SU-DHL-6 (cell line): ENCODE measurements around the gene PCF11.

Experiments used
- H2AFZ ChIP-seq: fragments of 200-600 bp; sonication (generic); 2 replicates; pipeline ENCODE4 v1.6.1; 2014; ENCODE audit warnings: low read depth, mild to moderate bottlenecking, moderate library complexity, mixed read lengths, antibody characterized with exemption, low read length; ENCODE audit not compliant: severe bottlenecking
- H3F3A ChIP-seq: fragments of 200-600 bp; shearing (Covaris generic); 2 replicates; pipeline ENCODE4 v1.6.0; 2016; ENCODE audit warnings: antibody characterized with exemption, mild to moderate bottlenecking; ENCODE audit not compliant: insufficient read depth
- H3K27ac ChIP-seq: fragments of 200-600 bp; sonication (generic); 2 replicates; pipeline ENCODE4 v1.5.1; 2016; ENCODE audit warnings: low read depth, mild to moderate bottlenecking, low read length, moderate library complexity, mixed read lengths
- H3K27me3 ChIP-seq: fragments of 200-600 bp; sonication (generic), shearing (Covaris generic); 2 replicates; pipeline ENCODE4 v1.6.0; 2014; ENCODE audit warnings: mild to moderate bottlenecking, low read length
- H3K36me3 ChIP-seq: fragments of 200-600 bp; sonication (generic); 2 replicates; pipeline ENCODE4 v1.6.1; 2014; ENCODE audit warnings: mild to moderate bottlenecking, low read length, mixed read lengths
- H3K4me2 ChIP-seq: fragments of 300-600, 200-600 bp; shearing (Covaris generic), sonication (generic); 2 replicates; pipeline ENCODE4 v1.6.0; 2014; ENCODE audit warnings: low read length, low read depth, mild to moderate bottlenecking; ENCODE audit not compliant: poor library complexity, severe bottlenecking
- H3K4me3 ChIP-seq: fragments of 200-600 bp; sonication (generic); 2 replicates; pipeline ENCODE4 v1.5.1; 2014; ENCODE audit warnings: antibody characterized with exemption, low read length, mild to moderate bottlenecking, mixed read lengths; ENCODE audit not compliant: insufficient read depth, poor library complexity, severe bottlenecking
- H3K79me2 ChIP-seq: fragments of 200-600 bp; sonication (generic); 2 replicates; pipeline ENCODE4 v1.6.1; 2014; ENCODE audit warnings: mild to moderate bottlenecking, low read length, moderate library complexity; ENCODE audit not compliant: insufficient read depth
- H3K9ac ChIP-seq: fragments of 200-600 bp; sonication (generic); 2 replicates; pipeline ENCODE4 v1.7.0; 2014; ENCODE audit warnings: mild to moderate bottlenecking, low read length
- H3K9me2 ChIP-seq: fragments of 200-600 bp; sonication (generic); replicated peaks from 2 replicates; pipeline ENCODE4 v1.6.1; 2014; ENCODE audit warnings: low read length; ENCODE audit not compliant: insufficient read depth
- H3K9me3 ChIP-seq: fragments of 200-600 bp; sonication (generic); 2 replicates; pipeline ENCODE4 v1.6.1; 2014; ENCODE audit warnings: low read length, mixed read lengths; ENCODE audit not compliant: insufficient read depth
- H4K20me1 ChIP-seq: fragments of 200-600 bp; sonication (generic); 2 replicates; pipeline ENCODE4 v1.6.1; 2014; ENCODE audit warnings: low read depth, mild to moderate bottlenecking, antibody characterized with exemption, low read length, moderate library complexity, mixed read lengths
- EZH2phosphoT487 ChIP-seq: fragments of 200-600 bp; sonication (generic), shearing (Covaris generic); conservative IDR thresholded peaks from 2 replicates; pipeline ENCODE4 v1.6.1; 2018; ENCODE audit warnings: mild to moderate bottlenecking, antibody characterized with exemption, low read length, moderate library complexity, mixed read lengths
- TF ChIP-seq, protein P1 (sequence below): fragments of 200-600 bp; sonication (generic); IDR thresholded peaks from one replicate; pipeline ENCODE4 v1.5.1; 2017; ENCODE audit warnings: antibody characterized with exemption, mild to moderate bottlenecking, low read length, moderate library complexity; ENCODE audit not compliant: insufficient read depth, poor library complexity, severe bottlenecking

PCF11 gene

DNA sequence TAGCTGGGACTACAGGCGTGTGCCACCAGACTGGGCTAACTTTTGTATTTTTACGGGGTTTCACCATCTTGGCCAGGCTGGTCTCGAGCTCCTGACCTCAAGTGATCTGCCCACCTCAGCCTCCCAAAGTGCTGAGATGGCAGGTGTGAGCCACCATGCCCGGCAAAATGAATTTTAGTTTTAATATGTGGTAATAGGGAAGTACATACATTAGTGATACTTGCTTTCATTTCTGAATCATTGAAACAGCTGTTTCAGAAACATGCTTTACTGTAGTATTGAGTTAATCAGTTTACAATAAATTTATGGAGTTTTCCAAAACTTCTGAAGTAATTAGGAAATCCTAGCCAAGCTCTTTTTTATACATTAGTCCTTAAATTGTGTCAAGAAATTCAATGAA is 15.6 kb downstream of the PCF11 start:
- H3K27ac ChIP-seq: no peak overlapping the region
- peaks cover 55% of the 10 kb centered on the region for H4K20me1 ChIP-seq
- H3F3A ChIP-seq: peaks cover 25% of the 10 kb centered on the region; the same call in 1 of the 2 replicates
- no peak overlapping the region for H2AFZ ChIP-seq
- H3K27me3 ChIP-seq: no peaks in the 10 kb centered on the region
- TF ChIP-seq, protein P1, sequence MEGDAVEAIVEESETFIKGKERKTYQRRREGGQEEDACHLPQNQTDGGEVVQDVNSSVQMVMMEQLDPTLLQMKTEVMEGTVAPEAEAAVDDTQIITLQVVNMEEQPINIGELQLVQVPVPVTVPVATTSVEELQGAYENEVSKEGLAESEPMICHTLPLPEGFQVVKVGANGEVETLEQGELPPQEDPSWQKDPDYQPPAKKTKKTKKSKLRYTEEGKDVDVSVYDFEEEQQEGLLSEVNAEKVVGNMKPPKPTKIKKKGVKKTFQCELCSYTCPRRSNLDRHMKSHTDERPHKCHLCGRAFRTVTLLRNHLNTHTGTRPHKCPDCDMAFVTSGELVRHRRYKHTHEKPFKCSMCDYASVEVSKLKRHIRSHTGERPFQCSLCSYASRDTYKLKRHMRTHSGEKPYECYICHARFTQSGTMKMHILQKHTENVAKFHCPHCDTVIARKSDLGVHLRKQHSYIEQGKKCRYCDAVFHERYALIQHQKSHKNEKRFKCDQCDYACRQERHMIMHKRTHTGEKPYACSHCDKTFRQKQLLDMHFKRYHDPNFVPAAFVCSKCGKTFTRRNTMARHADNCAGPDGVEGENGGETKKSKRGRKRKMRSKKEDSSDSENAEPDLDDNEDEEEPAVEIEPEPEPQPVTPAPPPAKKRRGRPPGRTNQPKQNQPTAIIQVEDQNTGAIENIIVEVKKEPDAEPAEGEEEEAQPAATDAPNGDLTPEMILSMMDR: no peak
- TF ChIP-seq EZH2phosphoT487: no peak
- no peaks in the 10 kb centered on the region for H3K9me3 ChIP-seq
- H3K4me2 ChIP-seq: no peak overlapping the region
- H3K9ac ChIP-seq: no peak overlapping the region
- no peak overlapping the region for H3K4me3 ChIP-seq
- peaks cover 57% of the 10 kb centered on the region for H3K36me3 ChIP-seq
- peaks cover 95% of the 10 kb centered on the region for H3K79me2 ChIP-seq
- no peaks in the 10 kb centered on the region for H3K9me2 ChIP-seq

- H3K27ac ChIP-seq: no peak overlapping the region
- no peaks in the 10 kb centered on the region for H3K9me2 ChIP-seq
- H3K27me3 ChIP-seq: no peaks in the 10 kb centered on the region
- TF ChIP-seq, protein P1: no peak
- TF ChIP-seq EZH2phosphoT487: no peak
- no peak overlapping the region for H3K4me3 ChIP-seq
- peaks cover 26% of the 10 kb centered on the region; the same call in 1 of the 2 replicates for H3F3A ChIP-seq
- no peaks in the 10 kb centered on the region for H3K9me3 ChIP-seq
- no peak overlapping the region for H2AFZ ChIP-seq
- peaks cover 58% of the 10 kb centered on the region for H3K36me3 ChIP-seq
- H3K4me2 ChIP-seq: no peak overlapping the region
- H3K79me2 ChIP-seq: peaks cover 85% of the 10 kb centered on the region
- no peak overlapping the region for H3K9ac ChIP-seq
- peaks cover 54% of the 10 kb centered on the region for H4K20me1 ChIP-seq
Measured at GRCh38 chr11:83174008-83174407, 17.1 kb downstream of the PCF11 start.

DNA sequence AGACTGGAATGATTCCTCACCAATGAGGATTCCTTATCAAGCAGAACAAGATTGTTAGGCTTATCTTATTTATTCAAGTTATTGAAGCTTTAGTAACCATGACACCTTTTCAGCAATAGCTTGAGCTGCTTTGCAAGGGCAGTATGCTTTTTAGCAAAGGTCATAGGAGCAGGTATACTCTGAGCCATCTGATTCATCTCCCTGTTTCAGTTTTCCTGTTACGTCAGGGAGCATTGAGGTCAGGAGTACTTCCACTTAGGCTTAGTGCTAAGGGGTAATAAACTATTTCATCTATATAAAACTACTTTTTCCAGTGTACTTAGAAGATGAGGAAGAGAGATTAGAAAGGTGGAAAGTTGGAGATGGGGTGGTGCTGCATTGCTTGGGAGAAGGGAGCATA is 18.9 kb downstream of the PCF11 start:
- Histone ChIP-seq H3K27ac (no peak overlapping the region), H3K36me3 (peaks cover 57% of the 10 kb centered on the region), H3K4me2 (no peak overlapping the region), H3F3A (peaks cover 22% of the 10 kb centered on the region), H3K4me3 (no peak overlapping the region), H3K79me2 (peaks cover 71% of the 10 kb centered on the region), H3K9ac (no peak overlapping the region), H3K9me3 (no peaks in the 10 kb centered on the region), H3K9me2 (no peaks in the 10 kb centered on the region), H4K20me1 (peaks cover 49% of the 10 kb centered on the region), H3K27me3 (no peaks in the 10 kb centered on the region), H2AFZ (no peak overlapping the region)
- TF ChIP-seq EZH2phosphoT487: no peak
- TF ChIP-seq, protein P1: no peak

DNA sequence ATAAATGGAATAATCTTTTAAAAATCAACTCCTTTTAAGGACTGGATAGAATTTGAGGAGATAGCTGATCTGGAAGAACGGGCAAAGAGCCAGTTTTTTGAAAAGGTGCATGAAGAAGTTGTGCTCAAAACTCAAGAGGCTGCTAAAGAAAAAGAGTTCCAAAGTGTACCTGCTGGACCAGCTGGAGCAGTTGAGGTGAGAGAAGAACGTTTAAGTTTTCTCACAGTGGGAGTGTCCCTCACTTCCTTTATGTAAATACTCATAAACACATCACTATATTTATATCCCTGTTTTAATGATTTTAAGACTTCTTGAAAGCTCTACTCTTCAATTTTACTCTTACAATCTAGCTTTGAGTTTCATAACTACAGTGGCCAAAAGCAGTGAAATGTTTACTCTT is 24.9 kb downstream of the PCF11 start:
- no peak overlapping the region; the same call in 1 of the 2 replicates for H3K27ac ChIP-seq
- no peaks in the 10 kb centered on the region for H3K9me2 ChIP-seq
- H3K36me3 ChIP-seq: peaks cover 82% of the 10 kb centered on the region
- TF ChIP-seq, protein P1: no peak
- no peak for TF ChIP-seq EZH2phosphoT487
- H3K4me2 ChIP-seq: no peak overlapping the region
- H3K9me3 ChIP-seq: no peaks in the 10 kb centered on the region
- no peak overlapping the region for H3K4me3 ChIP-seq
- no peak overlapping the region for H3K9ac ChIP-seq
- H3K79me2 ChIP-seq: peaks cover 23% of the 10 kb centered on the region
- peaks cover 68% of the 10 kb centered on the region for H3F3A ChIP-seq
- no peaks in the 10 kb centered on the region for H3K27me3 ChIP-seq
- no peak overlapping the region for H2AFZ ChIP-seq
- H4K20me1 ChIP-seq: peaks cover 45% of the 10 kb centered on the region
